Activated naive CD4-positive, alpha-beta T cell (primary cell): ENCODE results near the gene SLC13A4.
"Not testable (repeated sequence)": the region's sequence is repeated elsewhere in the genome, so short reads cannot be mapped to it uniquely, and the experiment has no call there.

Source experiments
- DNase-seq, 4 experiments: peaks; one replicate each; lab custom pipeline; 2025; lab: John Stamatoyannopoulos, UW

Gene SLC13A4

DNA sequence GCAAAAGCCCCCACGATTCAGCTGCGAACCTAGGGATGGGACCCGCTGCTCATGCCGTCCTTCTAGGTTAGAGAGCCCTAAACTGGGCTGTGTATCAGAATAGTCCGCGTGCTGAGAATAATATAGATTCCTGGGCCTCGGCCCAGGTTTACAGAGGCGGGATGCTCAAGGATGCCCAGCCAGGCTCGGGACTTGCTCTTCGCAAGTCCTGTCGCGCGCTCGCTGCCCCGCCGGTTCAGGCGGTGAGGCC is 65.9 kb downstream of the SLC13A4 start:
- DNase-seq, result no peak

- no peak for DNase-seq
These were observed 66.5 kb downstream of the SLC13A4 start for GRCh38 chr7:135661311-135662122.

- no peak for DNase-seq
These were observed 68.7 kb downstream of the SLC13A4 start for GRCh38 chr7:135659159-135659846.

DNA sequence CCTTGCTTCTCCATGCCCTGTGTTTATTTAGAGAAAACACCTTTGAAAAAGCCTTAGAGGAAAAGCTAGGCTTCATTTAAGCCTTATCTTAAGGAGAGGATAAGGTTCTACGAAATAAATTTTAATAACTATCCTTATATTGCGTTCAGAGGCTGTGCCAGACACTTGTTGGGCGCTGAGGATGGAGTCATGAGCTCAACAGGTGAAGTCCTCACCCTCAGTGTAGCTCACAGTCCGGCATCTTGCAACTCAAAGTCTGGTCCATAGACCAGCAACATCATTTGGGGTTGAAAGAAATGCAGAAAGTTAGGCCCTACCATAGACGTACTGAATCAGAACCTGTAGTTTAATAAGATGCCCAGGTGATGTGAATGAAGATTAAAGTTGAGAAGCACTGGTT is 69.4 kb downstream of the SLC13A4 start:
- no peak for DNase-seq

DNA sequence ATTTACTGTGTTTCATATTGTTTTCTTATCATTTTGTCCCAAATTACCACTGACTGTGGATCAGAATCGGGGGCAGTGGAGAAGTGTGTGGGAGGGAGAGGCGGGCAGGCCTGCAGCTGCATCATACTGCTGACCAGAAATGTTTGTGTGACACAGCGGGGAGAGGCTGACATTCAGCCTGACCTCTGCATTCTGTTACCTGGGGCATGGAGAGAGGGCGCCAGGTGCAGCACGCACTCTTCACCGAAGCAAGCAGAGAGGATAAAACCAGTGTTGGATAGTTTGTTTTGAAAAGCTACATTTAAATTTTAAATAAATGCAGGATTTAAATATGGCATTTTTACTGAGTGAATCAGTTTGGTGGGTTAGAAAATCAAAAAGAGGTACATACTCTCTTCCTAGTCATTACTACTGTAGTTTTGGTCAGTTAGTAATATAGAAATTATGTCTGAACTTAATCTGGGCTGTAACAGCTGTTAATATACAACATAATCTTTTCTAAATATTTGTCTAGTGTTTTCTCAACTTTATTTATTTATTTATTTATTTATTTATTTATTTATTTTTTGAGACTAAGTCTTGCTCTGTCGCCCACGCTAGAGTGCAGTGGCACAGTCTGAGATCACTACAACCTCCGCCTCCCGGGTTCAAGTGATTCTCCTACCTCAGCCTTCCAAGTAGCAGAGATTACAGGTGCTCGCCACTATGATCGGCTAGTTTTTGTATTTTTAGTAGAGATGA is 74.5 kb downstream of the SLC13A4 start:
- no peak for DNase-seq

DNA sequence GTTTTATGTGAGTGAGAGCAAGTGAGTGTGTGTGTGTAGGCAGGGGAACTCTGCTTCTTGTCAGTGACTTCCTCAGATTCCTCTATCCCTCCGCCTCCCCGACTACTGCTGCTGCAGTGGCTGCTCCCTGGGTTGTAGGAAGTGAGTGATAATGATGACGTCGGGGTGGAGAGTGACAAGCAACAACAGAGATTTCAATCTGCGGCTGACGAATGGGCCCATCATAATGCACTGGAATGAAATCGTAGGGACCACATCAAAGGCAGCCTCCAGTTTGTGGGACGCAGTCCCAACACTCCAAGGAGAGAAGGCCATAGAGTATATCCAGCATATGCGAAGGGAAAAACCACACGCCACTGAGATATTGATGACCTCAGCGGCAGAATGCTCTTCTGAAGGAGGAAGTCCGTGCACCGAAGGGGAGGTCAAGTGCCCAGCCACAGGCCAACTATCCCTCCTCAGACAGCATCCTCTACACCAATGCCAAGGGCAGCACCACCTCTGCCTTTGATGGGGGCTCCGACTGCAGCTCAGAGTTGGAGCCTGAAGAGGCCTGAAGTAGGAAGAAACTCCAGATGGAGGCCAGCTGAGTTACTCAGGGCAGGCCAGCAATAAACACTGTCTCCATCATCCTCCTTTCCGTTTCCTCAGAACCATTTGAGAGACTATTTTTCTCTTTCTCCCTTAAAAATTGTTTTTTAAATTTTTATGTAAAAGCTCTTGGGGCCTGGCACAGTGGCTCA is 77.0 kb downstream of the SLC13A4 start:
- DNase-seq, result no peak

GRCh38 chr7:135648235-135648634 is 79.8 kb downstream of the SLC13A4 start:
- no peak for DNase-seq

GRCh38 chr7:135647755-135648154 is 80.2 kb downstream of the SLC13A4 start:
- DNase-seq, result no peak

GRCh38 chr7:135645296-135645904 is 82.6 kb downstream of the SLC13A4 start:
- DNase-seq, result no peak

- DNase-seq, result no peak
These were observed 83.3 kb downstream of the SLC13A4 start for GRCh38 chr7:135644729-135645128.

DNA sequence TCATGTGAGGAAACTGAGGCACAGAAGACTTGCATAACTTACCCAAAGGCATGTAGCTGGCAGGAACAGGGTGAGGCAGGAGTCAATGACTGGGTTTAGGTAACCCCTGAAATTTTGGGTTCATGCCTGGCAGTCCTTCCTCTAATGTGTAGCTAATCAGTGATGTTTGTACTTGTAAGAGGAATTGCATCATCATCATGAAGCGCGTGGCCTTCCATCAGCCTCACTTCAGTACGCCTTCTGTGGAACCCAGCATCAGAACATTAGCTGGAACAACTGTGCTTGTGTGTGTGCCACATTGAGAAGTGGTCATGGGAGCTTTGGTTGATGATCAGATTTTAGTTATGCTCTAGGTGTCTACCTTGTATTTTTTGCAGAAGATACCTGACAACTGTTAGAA is 83.8 kb downstream of the SLC13A4 start:
- no peak for DNase-seq

DNA sequence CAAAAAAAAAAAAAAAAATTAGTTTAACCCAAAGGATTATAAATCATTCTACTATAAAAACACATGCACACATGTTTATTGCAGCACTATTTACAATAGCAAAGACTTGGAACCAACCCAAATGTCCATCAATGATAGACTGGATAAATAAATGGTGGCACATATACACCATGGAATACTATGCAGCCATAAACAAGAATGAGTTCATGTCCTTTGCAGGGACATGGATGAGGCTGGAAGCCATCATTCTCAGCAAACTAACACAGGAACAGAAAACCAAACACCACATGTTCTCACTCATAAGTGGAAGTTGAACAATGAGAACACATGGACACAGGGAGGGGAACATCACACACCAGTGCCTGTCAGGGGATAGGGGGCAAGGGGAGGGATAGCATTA is 88.3 kb downstream of the SLC13A4 start:
- DNase-seq, result not testable (repeated sequence)

- no peak for DNase-seq
These were observed 93.7 kb downstream of the SLC13A4 start for GRCh38 chr7:135634191-135634878.
